ENCODE results near the gene UBL4B.
"Not testable (repeated sequence)": the region's sequence is repeated elsewhere in the genome, so short reads cannot be mapped to it uniquely, and the experiment has no call there.

UBL4B gene, protein sequence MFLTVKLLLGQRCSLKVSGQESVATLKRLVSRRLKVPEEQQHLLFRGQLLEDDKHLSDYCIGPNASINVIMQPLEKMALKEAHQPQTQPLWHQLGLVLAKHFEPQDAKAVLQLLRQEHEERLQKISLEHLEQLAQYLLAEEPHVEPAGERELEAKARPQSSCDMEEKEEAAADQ

DNA sequence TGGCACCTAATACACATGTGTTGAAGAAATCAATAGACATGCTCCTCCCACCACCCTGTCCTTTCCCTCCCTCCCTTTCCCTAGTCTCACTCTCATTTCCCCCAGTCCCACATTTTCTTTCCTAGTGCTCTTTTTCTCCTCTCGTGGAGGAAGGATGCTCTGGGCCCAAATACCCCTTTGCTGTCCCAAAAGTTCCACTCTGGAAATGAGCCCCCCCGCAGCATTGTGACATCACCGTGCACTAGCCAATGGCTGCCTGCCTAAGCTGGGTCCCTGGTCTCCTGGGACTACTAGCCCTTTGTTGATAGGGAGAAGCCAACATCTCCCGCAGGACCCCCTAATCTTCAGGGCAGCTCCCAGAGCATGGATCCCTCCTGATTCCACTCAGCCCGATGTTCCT lies at the start of gene UBL4B:
Gene UBL4B (plus strand): TSS at position 301 of the 400 bp plus-strand sequence. CDS start 92 bp downstream, at position 393.
- no peak for DNase-seq (ENCODE audit: low read depth in 3 of 3)

GRCh38 chr1:110062612-110063011 lies 49.6 kb upstream of the UBL4B start:
- DNase-seq (ENCODE audit: low read depth in 3 of 3) = no peak

GRCh38 chr1:110063781-110064180 lies 48.5 kb upstream of the UBL4B start:
- DNase-seq (ENCODE audit: low read depth in 3 of 3) = no peak

DNA sequence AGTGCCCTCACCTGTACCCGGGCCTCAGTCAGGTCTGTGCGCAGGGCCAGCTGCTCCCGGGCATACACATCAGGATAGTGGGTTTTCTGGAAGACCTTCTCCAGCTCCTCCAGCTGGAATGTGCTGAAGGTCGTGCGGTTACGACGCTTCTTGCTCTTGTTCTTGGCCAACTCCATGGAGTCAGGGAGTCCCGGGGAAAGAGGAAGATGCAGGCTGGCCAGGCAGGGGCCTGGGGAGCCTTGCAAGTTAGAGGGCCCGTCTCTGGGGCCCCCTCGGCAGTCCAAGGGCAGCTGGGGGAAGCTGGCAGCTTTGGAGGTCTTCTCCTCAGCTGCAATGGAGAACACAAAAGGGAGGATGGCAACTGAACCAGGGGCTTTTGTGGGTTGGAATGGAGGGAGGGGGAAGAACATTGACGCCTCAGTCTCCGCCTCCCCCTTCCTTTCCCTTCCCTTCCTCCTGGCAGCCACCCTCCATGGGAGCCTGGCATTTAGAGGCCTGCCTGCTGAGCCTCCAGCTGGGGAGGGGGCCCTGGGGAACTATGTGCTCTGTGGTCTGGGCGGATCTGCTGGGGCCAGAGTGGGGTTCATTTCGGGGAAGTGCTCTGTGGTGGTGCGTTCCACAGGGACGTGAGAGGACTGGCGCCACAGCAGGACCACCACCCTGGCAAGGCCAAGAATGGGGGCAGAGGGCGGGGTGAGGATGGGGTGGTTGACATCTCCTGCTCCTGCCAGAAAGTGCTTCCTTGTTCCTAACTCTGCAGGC lies 47.5 kb upstream of the UBL4B start:
- no peak for DNase-seq (ENCODE audit: low read depth in 3 of 3)

DNA sequence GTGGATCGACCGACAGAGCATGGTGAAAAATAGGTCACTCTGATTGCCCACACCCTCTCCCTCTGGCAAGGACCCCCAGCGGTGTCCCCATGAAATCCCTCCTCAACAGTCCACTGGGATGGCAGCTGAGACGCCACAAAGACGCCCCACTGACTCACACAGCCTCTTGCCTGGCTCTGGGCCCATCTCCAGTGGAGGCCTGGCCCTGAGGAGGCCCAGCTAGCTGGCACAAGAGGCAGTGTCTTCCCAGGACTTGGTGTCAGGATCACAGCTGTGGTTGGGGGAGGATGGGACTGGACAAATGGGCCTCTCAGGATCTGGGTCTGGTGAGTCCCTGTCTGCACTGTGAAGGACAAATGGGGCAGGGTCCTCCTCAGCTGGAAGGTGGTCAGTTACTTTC lies 46.4 kb upstream of the UBL4B start:
- no peak for DNase-seq (ENCODE audit: low read depth in 3 of 3)

- no peak for DNase-seq (ENCODE audit: low read depth in 3 of 3)
Observed at GRCh38 chr1:110067479-110067892, 44.8 kb upstream of the UBL4B start.

- no peak for DNase-seq (ENCODE audit: low read depth in 3 of 3)
Observed at GRCh38 chr1:110067893-110068645, 44.2 kb upstream of the UBL4B start.

DNA sequence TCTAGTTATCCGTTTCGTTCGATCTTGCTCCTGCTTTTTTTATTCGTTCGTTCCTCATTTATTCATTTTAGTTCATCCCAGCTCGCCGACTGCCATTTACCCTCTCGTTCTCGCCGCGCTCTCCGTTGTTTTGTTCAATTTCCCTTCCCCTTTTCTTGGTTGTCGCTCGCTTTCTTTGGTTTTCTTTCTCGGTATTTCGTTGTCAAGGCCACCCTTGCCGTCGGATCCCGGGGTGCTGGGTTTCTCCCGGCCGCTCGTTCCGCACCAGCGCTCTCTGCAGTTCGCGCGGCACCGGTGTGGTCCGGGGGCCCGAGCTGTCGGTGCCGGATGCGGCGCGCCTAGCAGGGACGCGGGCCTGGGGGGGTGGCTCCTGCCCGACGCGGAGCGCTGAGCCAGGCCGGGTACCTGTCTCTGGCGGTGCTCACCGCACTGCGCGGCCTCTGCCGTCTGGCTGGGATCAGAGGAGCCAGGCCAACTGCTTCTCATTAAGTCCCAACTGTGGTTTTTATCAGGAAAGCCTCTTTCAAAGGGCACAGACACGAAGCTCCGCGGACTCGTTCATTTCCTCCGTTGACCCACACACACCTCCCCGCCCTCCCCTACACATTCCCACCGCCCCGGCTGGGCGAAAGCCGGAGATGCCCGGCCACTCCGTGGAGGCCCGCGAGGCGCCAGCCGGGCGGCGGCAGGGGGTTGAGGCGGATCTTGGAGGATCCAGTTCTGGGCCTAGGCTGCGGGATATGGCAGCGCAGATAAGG lies 43.4 kb upstream of the UBL4B start:
- DNase-seq (ENCODE audit: low read depth in 3 of 3) = peak in 1 of 3 experiments; percentile 24

DNA sequence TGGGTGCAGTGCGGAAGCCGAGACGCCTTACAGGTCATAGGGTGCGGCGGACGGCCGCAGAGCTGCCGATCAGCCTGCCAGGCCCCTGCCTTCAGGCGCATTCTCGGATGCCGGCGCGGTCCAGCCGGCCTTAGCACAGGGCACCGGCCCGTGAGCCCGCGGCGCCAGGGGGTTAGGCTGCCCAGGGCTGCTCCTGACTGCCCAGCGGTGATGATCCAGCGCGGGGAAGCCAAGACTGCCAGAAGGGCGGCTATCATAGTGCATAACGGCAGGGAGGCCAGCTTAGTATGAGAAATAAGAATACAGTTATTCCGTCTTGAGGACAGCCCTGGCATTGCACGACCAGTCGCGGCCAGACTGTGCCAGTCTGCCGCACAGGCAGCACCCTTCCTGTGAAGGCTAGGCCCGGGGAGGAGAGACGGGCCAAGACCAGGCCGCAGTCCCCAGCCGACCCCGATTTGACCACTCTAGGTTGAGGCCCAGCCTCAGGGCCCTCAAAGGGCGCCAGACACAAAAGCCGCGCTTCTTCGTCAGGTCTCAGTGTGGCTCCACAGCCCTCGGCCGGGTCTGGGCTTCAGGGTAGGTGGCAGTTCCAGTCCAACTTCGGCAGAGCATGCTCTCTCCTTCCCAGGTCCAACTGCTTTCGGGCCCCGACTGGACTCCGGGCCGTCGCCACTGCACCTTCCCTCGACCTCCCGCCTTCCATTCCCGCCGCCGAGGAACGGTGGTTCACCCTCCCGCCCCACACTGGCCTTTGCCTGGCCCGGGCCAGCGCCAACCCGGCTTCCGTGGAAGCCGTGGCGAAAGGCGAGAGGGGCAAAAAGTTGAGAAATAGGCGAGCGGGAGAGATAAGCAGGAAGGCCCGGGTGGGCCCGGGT lies 42.6 kb upstream of the UBL4B start:
- DNase-seq (ENCODE audit: low read depth in 3 of 3) = no peak

DNA sequence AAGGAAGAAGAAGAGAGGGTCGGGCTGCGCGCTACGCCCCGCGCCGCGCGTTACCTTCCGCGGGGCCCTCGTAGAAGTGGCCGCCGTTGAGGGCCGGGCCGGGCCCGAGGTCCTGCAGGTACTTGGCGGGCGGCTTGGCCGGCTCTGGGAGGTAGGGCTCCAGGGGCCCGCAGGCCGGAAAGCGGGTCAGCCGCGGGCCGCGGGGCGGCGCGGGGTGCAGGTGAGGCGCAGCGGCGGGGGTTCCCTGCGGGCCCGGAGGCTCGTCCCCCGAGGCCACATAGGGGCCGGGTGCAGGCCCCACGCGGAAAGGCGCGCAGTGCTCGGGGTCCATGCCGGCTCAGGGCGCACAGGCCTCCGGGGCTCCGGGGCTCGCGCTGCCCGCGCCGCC lies 42.0 kb upstream of the UBL4B start:
- no peak for DNase-seq (ENCODE audit: low read depth in 3 of 3)

- DNase-seq (ENCODE audit: low read depth in 3 of 3) = no peak
Observed at GRCh38 chr1:110070671-110071242, 41.5 kb upstream of the UBL4B start, which contains the start of gene ALX3. ALX3 (minus strand) TSS chr1:110070672; CDS start chr1:110070612, 60 bp downstream.

DNA sequence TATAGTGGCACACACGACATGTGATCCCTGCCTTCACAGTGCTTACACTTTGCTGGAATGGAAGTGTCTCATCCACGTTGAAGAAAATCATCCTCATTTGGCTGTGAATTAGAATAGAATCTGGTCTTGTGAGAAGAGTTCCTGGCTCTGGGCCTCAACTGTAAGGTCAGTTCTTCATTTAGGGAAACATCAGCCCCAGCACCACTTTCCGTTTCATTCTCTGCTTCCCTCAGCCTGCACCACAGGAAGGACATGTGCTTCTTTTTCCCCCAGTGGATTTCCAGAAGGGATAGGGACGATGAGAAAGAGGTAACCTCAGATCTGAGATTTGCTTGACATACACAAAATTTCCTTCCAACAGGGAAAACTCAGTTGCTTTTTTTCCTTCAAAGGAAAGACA lies 38.1 kb upstream of the UBL4B start:
- no peak for DNase-seq (ENCODE audit: low read depth in 3 of 3)

GRCh38 chr1:110076789-110077500 lies 35.3 kb upstream of the UBL4B start:
- no peak for DNase-seq (ENCODE audit: low read depth in 3 of 3)

GRCh38 chr1:110079995-110080394 lies 32.2 kb upstream of the UBL4B start:
- DNase-seq (ENCODE audit: low read depth in 3 of 3) = not testable (repeated sequence)

DNA sequence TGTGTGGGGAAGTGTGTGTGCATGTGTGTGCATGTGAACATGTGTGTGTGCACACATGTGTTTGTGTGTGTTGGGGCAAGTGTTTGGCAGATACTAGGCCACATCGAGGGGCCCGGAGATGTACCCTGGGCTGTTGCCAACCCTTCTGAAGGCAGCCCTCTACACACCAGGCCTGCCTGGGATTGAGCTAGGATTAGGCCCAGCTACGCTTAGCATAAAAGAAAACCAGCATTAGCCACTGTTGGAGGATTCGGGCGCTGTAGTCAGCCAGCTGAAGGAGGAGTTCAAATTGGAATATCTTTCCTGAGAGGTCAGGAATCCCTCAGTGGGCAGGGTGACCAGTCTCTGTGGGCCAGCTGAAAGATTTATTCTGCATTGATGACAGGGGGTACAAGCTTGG lies 31.2 kb upstream of the UBL4B start:
- no peak for DNase-seq (ENCODE audit: low read depth in 3 of 3)

- DNase-seq (ENCODE audit: low read depth in 3 of 3) = no peak
Observed at GRCh38 chr1:110082477-110082876, 29.8 kb upstream of the UBL4B start.

DNA sequence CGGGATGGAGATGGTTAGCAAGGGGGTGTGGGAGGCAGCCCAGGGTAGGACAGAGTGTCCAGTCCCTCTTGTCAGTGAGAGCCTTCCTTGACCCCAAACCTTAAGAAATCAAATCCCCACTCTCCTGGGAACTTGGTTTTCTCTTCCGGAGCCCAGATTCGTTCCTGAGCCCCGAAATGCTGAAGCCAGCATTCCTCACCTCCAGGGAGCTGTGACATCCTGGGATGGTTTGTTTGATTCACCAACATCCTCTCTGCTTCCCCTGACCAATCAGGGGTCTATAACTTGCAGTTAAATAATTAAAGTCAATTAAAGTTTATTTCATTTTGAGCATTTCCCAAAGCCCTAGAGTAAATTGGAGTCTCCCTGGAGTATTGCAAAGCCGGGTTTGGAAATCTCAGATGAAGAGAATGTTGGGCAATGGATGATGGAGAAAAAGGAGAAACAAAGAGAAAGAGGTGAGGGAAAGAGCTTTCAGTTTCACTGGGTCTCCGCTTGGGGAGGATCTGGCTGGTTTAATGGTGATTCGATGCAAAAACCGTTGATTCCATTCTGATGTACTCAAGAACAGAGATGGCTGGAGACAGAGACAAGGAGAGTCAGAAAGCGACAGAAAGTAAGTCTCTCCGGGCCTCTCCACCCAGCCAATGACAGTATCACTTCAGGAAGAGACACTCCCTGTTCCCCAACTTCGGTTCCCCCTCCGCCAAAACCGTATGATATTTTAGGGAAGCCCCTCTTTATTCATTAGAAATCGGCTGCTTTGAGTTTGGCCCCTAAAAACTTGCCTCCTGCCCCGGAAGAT lies 29.0 kb upstream of the UBL4B start:
- DNase-seq (ENCODE audit: low read depth in 3 of 3) = no peak

- no peak for DNase-seq (ENCODE audit: low read depth in 3 of 3)
Observed at GRCh38 chr1:110083866-110084226, 28.4 kb upstream of the UBL4B start.
